ENCODE measurements around the gene NAGK. TPM values are rescaled to one million over a fixed set of nuclear protein-coding genes. Genes with fewer than 3 reads are reported as not detected.

The NAGK gene
- total and polyA plus RNA-seq, 7 donors, result 31.3 to 92.8 (median 40.9) TPM

DNA sequence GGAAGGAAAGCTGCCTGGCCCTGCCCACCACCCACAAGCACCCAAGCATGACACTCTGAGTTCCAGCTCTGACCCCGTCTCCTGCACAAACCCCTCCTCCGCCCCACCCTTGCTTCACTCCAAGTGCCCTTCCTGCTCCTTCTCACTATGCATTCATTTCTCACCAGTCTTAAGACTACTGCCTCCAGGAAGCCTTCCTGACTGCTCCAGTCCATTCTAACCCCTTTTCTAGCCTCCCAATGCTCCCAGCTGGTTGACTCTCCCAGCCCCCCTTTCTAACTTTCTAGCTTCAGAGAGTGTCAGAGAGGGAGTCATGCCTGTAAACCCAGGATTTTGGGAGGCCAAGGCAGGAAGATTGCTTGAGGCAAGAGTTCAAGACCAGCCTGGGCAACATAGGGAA, 8.2 kb upstream of the NAGK start:
- intact Hi-C loops (cut with DNase I), result no loop called here
- no peaks in the 10 kb centered on the region for H3K27me3 ChIP-seq (ENCODE audit: insufficient read depth in 3 of 3, low read length in 2 of 3)
- DNase-seq, result no peak
- no peak overlapping the region for H3K4me3 ChIP-seq
- H3K4me1 ChIP-seq, result no peaks in the 10 kb centered on the region
- no peak overlapping the region for H3K27ac ChIP-seq
- WGBS, 3 donors, result 73 to 75% (median 73%) methylated on average over 2 of the region's 2 CpGs
- H3K36me3 ChIP-seq (ENCODE audit: insufficient read depth in 1 of 2, low read depth in 1 of 2), result no peaks in the 10 kb centered on the region
- ATAC-seq, result no peak
- no peaks in the 10 kb centered on the region for H3K9me3 ChIP-seq
- TF ChIP-seq CTCF (IDR thresholded peaks at IDR 0.05), result no peak

GRCh38 chr2:71060871-71061270, 7.6 kb upstream of the NAGK start:
- Histone ChIP-seq H3K27ac (no peak overlapping the region), H3K36me3 (ENCODE audit: insufficient read depth in 1 of 2, low read depth in 1 of 2) (no peaks in the 10 kb centered on the region), H3K9me3 (no peaks in the 10 kb centered on the region), H3K27me3 (ENCODE audit: insufficient read depth in 3 of 3, low read length in 2 of 3) (no peaks in the 10 kb centered on the region), H3K4me1 (no peaks in the 10 kb centered on the region), H3K4me3 (no peak overlapping the region)
- no peak for TF ChIP-seq CTCF (IDR thresholded peaks at IDR 0.05)
- DNase-seq (no peak), ATAC-seq (no peak)
- intact Hi-C loops (cut with DNase I), result no loop called here
- WGBS, 3 donors, result 40 to 50% (median 46%) methylated on average over 3 of the region's 3 CpGs

DNA sequence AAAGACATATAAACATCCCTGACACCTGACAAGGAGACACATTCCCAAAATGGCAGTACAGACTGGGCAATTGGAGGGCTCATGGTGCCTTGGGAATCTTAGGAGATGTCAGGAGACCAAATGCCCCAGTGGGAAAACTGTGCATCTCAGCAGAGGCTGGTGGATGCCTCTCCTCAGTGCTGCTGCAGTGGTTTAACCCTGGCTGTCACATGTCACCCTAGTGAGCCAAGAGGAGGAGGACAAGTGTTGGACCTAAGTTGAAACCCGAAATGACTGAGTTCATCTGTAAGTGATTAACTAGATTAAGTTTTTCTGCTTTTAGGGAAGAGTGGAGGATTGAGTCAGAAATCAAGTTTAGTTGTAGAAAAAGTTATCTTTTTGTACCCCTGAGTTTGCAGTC, 5.2 kb upstream of the NAGK start:
- no peak for ATAC-seq
- WGBS, 3 donors, result 50 to 75% (median 54%) methylated on average over 1 of the region's 1 CpG
- intact Hi-C loops (cut with DNase I), result no loop called here

GRCh38 chr2:71064110-71064611, 4.3 kb upstream of the NAGK start:
- intact Hi-C loops (cut with DNase I), result no loop called here
- Histone ChIP-seq H3K27ac (no peak overlapping the region), H3K36me3 (ENCODE audit: insufficient read depth in 1 of 2, low read depth in 1 of 2) (no peaks in the 10 kb centered on the region)

More for the DNA sequence above, 5.2 kb upstream of the NAGK start:
- no peak for DNase-seq
- H3K36me3 ChIP-seq (ENCODE audit: insufficient read depth in 1 of 2, low read depth in 1 of 2), result no peaks in the 10 kb centered on the region
- peaks cover 7% of the 10 kb centered on the region for H3K4me1 ChIP-seq
- no peaks in the 10 kb centered on the region for H3K9me3 ChIP-seq
- no peak for TF ChIP-seq CTCF (IDR thresholded peaks at IDR 0.05)
- no peak overlapping the region for H3K27ac ChIP-seq
- H3K27me3 ChIP-seq (ENCODE audit: insufficient read depth in 3 of 3, low read length in 2 of 3), result no peaks in the 10 kb centered on the region
- H3K4me3 ChIP-seq, result no peak overlapping the region

More at GRCh38 chr2:71064110-71064611, 4.3 kb upstream of the NAGK start:
- WGBS, 3 donors, result 52 to 68% (median 60%) methylated on average over 9 of the region's 9 CpGs
- Histone ChIP-seq H3K4me1 (peaks cover 8% of the 10 kb centered on the region), H3K27me3 (ENCODE audit: insufficient read depth in 3 of 3, low read length in 2 of 3) (no peaks in the 10 kb centered on the region), H3K4me3 (no peak overlapping the region), H3K9me3 (no peaks in the 10 kb centered on the region)
- TF ChIP-seq CTCF (IDR thresholded peaks at IDR 0.05), result no peak
- no peak for DNase-seq
- ATAC-seq, result no peak

Measured in psoas muscle (tissue), 8 donors.